ENCODE results near the gene CDH2.

DNA sequence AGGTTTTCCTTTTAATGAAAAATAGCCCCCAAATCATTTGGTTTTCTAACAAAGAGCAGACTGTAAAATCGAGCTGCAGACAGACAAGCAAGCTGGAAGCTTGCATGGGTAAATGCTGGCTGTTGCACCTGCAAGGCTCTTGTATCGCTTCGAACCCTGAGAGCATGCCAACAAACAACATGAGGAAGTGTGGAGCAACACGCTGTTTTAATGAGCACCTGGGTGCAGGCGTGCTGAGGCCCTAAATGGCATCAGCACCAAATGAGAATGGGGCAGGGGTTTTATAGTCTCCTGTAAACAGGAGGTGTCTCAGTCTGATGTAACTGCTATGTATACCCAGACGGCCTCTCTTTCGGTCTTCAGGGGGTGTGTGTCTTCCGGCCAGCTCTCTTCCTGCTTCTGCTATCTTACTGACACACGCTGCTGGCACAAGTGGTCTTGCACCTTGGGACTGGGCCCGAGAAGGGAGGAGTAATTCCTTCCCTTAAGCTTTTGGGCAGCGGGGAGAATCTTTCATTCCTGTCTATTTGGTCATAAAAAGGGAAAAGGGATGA is 31.9 kb upstream of the CDH2 start:
- TF ChIP-seq, protein P1, sequence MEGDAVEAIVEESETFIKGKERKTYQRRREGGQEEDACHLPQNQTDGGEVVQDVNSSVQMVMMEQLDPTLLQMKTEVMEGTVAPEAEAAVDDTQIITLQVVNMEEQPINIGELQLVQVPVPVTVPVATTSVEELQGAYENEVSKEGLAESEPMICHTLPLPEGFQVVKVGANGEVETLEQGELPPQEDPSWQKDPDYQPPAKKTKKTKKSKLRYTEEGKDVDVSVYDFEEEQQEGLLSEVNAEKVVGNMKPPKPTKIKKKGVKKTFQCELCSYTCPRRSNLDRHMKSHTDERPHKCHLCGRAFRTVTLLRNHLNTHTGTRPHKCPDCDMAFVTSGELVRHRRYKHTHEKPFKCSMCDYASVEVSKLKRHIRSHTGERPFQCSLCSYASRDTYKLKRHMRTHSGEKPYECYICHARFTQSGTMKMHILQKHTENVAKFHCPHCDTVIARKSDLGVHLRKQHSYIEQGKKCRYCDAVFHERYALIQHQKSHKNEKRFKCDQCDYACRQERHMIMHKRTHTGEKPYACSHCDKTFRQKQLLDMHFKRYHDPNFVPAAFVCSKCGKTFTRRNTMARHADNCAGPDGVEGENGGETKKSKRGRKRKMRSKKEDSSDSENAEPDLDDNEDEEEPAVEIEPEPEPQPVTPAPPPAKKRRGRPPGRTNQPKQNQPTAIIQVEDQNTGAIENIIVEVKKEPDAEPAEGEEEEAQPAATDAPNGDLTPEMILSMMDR (conservative IDR thresholded peaks at IDR 0.05) = no peak
- TF ChIP-seq EZH2 (IDR thresholded peaks at IDR 0.05; ENCODE audit: low read depth) = no peak
